HG03378 (cell line): ENCODE measurements around the gene SLC17A6.

Experiments used
- ATAC-seq: cut with Tn5 transposase; IDR thresholded peaks from one replicate; pipeline ENCODE4 v1.9.1; 2021; ENCODE audit warnings: mild to moderate bottlenecking, moderate library complexity; ENCODE audit not compliant: unreplicated experiment

SLC17A6 gene

DNA sequence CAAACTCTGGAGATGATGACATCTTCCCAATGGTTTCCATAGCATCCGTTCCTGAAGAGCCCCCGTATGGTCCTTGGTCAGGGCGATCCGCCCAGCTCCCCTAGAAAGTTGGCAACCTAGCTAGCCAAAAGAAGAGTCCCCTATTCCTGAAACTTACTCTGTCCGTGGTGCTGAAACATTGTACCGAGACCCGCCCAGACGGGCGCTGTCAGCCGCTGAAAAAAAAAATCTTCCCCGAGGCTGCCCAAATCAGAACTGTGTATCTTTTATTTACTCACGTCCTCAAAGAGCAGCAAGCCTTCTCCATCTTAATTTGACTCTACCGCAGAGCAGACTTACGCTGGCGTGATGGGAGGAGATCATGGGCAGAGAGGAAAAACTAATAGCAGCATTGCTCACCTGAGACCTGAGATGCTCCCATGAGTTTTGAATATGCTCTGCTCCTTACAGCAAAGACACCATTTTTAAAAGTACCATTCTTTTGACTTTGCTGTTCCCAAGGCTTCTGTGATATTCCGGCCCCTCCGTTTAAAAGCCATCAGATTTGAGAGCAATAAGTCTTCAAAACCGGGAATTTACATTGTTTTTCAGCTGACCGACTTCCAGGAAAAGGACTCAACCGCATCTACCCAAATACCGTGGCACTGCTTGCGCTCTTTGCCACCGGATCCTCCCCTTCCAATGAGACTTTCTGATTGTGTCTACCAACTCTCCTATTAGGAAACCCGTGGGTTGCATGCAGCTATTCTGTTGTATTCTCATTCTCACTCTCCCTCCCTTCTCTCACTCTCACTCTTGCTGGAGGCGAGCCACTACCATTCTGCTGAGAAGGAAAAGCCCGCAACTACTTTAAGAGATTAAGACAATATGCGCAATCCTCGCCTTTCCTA is at the start of gene SLC17A6:
SLC17A6 (plus strand) TSS at position 786 of the 890 bp plus-strand sequence. CDS start 153 bp downstream, outside the sequence.
- no peak for ATAC-seq

DNA sequence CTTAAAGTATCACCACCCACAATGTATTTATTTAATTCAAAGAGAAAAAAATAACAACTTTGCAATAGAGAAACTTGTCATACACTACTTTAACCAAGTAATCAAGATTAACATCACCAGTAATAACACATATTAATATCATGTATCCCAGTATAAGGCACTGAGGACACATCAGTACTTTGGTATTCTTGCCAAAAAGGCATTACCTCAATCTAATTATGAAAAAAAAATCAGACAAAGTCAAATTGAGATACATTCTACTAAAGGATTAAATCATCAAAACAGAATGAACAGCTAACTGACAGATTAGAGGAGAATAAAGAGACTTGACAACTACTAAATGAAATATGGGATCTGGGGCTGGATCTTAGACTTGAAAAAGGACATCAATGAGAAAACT is 35.8 kb upstream of the SLC17A6 start:
- ATAC-seq, result no peak

DNA sequence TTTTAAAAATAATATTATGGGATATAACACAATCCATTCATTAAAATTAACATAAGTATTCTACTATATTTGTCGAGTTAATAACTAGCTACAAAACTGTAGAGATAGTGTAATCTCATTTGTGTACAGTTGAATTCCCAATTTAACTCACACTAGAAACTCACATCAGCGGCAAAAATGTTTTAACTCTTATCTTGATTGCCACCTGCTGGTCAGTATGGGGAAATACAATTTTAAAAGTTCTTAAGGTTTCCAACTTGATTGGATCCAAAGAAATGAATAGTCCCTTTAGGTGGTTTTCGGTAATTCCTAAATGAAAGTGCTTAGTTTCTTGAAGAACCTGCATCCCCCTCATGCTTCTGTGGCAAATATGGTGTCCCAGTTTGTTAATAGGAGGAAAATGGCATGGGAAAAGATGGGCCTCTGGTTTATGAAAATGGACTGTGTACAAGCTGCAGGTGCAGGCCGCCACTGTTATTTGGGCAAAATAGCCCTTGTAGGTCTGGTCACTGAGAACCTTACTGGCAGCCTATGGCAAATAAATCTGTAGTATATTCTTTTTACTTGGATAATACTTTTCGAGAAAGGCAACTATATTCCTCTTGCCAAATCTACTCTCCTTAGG is 33.7 kb upstream of the SLC17A6 start:
- ATAC-seq, result peak; percentile 67

DNA sequence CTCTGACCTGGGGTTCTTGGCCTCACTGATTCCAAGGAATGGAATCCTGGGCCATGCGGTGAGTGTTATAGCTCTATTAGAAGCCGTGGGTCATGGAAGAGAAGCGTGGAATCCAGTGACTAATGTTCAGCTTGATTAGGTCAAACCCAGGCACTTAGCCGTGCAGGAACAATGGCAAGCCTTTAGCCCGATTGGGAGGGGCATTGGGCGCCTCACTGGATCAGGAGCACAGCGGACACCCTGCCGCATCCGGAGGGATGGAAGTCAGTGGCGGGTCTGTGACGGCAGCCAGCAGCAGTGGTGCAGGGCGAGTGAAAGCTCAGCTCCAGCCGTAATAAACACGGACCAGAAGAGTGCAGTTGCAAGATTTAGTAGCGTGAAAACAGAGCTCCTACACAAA is 20.5 kb upstream of the SLC17A6 start:
- ATAC-seq, result no peak

DNA sequence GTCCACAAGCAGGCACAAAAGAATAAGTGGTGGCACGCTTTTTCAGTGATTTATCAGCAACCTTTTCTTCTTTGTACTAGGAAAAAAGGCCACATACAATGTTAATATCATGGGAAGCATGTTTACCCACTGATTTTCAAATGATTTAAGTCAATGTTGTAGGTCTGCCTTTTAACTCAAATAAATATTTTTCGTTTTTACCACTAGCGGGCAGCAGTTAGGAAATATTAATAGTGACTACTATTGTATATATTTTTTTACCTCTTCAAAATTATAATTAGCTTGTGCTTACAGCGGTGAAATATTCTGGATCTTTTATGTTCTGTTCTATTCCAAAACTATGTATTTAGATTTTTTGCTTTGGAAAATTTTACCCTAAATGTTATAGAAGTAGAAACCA is 6.4 kb upstream of the SLC17A6 start:
- no peak for ATAC-seq

DNA sequence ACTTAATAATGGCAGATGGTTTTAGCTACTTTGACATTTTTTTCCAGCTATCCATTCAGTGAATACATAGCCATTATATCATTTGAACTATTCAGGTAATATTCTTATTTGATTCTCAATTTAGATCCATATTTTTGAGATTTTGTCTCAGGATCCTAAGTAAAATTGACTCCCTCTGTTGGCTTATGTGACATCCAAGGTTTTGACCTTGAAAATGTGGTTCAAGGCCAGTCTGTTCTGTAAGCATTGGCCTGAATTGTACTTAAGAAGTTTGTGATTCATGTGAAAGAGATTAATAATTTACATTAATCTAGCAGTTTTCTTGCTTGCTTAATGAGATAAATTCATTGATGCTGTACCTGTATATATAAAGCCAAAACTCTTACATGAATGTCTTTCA is 1.6 kb upstream of the SLC17A6 start:
- ATAC-seq, result no peak

DNA sequence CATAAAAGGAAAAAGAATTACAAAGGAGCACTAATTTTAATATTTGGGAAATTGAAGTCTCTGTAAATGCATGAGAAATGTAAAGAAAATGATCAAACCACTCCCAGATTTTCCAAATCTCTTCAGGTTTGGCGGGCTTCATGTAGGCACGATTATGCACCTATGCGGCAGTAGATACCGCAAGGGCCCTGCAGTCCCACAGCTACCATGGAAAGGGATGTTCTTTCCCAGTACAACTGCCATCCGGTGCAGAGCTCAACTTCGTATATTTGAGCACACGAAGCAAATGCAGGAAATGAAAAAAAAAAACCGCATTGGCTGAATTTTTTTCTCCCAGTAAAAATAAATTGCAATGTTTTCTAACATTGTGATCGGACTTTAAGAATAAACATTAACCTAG is 1.4 kb downstream of the SLC17A6 start:
- no peak for ATAC-seq

DNA sequence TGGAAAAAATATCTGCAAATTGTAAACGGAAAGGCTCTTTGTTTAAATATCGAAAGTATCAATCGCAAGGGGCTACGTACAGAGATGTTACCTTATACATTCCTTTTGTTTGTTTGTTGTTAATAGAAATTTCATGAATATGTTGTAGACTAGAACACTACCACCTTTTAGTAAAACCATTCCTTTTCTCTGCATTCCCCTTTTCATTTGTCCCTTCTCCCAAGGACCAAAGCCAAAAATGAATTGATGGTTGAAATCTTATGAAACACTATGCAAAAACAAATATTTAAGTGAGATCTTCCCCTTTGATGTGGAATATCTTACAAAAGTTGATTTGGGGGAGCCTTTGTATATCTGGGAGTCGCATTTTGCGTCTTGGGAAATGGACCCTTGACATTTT is 2.1 kb downstream of the SLC17A6 start:
- no peak for ATAC-seq

DNA sequence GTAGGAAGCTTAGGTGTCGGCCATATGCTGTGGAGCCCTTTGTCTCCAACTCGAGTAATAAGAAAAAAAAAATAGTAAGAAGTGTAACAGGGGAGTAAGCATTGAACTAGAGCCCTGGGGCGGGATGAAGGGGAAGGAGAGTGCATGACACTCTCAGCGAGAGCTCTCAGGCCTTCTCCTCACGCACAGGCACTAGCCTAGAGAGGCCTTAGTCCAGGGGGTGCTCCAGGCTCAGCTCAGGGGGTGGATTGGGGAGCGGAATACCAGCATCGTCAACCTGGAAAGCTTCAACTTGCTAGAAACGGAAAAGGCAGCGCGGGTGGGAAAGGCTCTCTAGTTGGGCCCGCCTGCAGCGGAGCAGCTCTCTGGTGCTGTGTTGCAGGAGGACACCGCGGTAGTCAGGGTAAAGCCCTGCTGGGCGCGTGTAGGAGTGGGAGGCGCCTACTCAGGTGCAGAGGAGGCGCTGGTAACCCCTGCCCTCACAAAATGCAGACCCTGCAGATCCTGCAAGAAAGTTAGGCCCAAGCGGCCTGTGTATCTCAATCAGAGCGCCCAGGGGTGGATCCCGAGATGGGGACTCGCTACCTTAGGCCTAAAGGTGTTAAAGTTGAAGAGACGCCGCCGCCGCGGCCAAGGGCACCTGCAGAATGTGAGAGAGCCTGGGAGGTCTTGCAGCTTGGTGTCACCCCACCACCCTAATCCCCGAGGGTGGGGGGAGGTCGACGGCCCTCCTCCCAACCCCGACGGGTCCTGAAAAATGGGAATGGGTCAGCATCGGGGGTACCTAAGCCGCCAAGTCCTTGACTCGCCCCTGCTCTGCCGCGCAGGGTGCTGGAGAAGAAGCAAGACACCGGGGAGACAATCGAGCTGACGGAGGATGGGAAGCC is 2.8 kb downstream of the SLC17A6 start:
- ATAC-seq, result no peak

DNA sequence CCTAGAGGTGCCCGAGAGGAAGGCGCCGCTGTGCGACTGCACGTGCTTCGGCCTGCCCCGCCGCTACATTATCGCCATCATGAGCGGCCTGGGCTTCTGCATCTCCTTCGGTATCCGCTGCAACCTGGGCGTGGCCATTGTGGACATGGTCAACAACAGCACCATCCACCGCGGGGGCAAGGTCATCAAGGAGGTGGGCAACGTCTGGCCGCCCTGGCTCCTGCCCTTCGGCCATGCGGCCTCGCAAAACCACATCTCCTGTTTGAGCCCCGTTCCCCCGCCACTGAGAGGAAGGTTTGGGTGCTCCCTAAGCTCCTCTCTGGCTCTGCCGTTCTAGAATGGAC is 3.4 kb downstream of the SLC17A6 start:
- ATAC-seq, result no peak

DNA sequence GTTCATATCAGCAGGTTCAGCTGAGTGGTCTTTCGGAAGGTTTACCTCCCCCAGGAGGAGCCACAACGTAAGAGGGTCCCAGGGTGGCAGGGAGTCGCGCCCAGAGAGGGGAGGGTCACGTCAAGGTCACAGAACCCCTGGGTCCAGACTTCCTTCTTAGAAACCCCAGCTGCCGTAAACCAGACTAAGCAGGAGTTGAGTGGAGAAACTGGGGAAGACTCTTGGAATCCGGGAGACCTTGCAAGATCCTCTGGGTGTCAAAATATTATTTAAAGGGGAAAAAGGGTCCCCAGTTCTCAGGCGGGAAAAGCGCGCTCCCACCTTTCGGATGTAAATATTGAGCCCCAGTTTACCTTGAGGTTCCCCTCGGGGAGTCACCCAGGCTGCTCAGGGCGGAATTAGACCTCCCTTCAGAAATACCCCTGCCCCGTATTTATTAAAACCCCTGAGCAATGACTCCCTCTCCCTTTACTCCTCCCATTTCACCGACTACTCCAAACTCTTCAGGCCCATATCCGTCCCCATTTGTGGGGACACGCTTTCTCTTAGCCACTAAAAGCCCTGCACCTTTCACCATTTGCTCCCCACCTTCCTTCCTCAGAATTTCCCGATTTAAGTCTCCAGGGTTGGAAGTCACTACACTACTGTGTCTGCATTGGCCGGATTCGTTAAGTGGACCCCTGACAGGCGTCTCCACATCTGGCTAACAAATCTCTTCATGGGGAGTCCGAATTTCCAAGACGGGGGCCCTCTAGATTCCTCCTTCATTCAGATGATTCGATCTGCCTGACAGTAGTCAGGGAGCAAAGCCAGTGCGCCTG is 4.2 kb downstream of the SLC17A6 start:
- ATAC-seq, result no peak

DNA sequence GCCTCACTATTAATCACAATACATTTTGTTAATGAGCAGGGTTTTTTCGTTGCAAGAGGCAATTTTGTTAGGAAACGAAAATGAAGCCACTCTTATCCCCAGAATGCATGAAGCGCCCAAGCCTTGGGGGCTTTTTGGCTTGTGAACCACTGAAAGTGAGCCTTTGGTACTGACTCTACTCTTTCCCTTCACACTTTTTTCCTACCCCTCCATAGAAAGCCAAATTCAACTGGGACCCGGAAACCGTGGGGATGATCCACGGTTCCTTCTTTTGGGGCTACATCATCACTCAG is 4.8 kb downstream of the SLC17A6 start:
- ATAC-seq, result no peak

DNA sequence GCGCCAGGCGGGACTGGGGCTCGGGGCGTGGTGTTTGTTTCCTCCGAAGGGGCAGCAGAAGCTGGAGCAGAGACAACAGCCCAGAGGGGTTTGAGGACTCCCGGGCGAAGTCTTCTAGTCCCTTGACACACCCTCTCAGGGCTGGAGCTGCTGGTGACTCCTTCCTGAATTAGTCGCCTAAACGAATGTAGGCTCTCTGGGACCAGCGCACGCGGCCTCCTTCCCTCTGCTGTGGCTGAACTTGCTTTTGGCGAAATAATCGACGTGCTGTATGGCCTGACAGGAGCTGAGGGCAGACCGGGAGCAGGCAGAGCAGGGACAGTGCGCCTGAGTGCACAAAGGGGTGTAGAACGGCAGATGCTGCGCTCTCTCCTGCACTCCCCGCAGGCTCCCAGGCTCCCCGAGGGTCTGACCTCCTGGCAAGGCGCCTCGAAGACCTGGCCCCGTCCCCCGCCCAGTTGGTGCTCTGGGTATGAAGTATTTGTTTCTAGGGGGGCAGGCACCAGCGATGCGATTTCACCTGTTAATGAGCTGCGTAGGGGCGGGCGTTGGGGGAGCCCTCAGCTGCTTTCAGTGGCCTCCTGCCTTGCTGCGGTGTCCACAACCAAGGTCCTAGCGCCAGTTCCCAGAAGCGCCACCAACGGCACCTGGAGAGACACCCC is 5.3 kb downstream of the SLC17A6 start:
- no peak for ATAC-seq

DNA sequence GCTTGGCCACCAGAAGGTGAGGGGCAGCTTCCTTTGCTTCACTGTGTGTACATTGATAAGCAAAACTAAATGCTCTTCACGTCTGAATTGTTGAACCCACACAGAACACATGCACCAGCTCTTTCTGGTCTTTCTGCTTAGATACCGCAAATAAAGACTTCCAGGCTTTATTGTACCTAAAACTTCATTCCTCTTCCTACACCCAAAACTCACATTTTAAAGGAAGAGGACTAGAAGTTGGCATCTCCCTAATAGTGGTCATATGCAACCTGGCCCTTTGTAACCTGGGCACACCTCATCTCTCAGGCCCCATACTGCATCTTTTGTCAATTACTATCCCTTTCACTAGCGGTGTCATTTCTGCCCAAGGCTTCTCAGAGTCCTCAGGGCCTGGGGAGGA is 5.9 kb downstream of the SLC17A6 start:
- ATAC-seq, result no peak

DNA sequence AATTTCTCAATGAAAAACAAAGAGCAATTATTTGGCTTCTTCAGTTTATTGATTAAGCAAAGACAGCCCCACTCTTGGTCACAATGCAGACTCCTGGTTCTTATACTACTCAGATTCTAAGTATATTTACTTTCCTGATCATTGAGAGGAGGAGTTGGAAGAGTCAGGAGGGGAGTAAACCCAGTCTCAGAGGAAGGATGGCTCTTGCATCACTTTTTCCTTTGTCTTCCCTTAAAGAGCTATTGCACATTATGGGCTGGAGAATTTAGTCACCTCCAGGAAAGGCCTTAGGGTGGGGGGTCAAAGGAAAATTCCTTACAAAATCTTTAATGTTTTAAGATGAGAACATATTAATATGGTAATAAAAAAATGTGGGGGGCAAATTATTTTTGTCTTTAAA is 8.1 kb downstream of the SLC17A6 start:
- ATAC-seq, result no peak

DNA sequence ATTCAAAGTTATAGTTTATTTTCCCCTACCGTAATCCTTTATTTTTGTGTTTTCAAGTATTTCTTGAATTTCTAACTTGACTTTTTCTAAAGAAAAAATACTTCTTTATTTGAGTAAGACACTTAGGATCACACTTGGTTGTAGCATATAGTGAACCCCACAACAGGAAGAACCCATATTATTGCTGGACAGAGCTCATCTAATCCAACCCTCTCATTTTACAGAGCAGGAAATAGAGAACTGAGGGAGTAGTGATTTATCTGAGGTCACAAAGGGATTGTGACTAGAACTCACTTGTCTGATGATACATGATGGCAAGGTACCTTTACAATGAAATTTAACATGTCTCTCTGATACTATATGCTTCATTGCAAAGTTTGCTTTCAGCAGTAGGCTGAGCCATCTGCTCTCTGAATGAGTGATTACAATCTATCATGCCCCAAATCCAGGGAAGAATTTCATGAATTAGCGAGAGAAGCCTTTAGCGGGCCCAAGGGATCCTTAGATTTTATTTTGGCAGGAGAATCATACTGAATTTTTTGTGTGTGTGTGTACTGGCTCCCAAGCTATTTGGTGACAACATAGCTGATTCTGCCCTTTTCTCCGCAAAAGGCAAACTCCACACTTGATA is 9.8 kb downstream of the SLC17A6 start:
- no peak for ATAC-seq

DNA sequence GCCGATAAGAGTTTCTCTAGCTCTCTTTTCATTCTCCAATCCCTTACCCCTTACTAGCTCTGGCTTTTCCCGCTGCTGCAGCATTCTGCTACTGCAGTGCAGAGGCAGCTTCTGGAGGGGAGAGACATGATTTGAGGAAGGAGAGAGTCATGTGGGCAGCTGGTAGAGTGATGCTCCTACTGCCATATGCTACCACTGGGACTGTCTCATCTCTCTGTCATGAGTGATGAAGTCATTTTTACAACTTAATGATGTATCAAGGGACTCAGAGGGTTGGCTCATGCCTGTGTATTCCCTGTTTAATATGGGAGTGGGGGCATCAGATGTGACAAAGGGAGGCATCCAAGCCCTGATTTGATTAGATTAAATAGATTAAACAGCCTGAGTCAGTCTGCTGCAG is 11.3 kb downstream of the SLC17A6 start:
- ATAC-seq, result no peak

DNA sequence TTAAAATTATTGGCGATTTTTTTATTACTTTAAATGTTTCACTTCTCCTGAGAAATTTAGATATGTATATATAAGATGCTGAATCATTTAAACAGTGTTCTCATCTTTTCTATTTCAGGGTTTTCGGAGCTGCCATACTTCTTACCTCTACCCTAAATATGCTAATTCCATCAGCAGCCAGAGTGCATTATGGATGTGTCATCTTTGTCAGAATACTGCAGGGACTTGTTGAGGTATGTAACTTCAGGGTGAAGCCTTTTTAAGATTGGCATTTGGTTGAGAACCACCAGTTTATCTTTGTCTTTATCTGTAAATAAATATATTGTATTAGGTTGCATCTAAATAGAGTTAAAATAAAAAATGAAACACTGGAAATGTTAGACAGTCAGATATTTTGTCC is 21.1 kb downstream of the SLC17A6 start:
- no peak for ATAC-seq

DNA sequence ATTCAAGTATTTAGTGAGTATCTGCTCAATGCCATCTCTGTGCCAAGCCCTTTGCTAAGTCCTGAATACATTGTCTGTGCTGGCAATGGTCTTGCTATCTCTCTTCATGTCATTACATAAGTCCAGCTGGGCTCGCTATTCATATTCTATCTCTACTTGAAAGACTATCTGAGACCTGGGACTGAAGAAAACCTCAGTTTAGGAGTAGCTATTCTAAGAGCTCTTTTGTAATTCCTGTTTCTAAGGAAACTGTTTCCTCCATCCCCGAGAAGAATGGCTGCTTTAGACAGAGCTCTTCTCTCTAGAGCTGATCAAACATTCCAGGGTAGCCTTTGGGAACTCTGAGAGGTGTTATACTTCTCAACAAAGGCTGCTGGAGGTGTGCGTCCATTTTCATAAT is 33.0 kb downstream of the SLC17A6 start:
- no peak for ATAC-seq

DNA sequence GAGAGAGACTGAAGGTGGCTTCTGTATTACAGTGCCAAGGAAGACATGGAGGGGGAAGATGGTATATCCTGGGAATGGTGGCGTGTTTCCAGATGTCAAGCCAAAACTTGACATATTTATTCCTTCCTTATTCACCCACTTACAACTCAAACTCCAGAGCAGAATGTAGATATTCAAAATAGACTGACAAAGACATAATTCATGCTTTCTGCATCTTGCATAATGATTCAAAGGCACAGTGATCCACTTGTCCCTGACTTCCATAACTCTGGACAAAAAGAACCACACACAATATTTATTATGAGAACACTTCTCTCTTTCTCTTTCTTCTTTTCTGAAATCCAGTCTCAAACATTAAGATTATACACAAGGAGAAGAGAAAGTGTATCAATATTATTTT is 48.9 kb downstream of the SLC17A6 start:
- no peak for ATAC-seq
